Measurements from ENCODE around the gene RHOD.

The RHOD gene

GRCh38 chr11:67032830-67033551 is 23.7 kb upstream of the RHOD start:
- DNase-seq = peak; percentile 72

DNA sequence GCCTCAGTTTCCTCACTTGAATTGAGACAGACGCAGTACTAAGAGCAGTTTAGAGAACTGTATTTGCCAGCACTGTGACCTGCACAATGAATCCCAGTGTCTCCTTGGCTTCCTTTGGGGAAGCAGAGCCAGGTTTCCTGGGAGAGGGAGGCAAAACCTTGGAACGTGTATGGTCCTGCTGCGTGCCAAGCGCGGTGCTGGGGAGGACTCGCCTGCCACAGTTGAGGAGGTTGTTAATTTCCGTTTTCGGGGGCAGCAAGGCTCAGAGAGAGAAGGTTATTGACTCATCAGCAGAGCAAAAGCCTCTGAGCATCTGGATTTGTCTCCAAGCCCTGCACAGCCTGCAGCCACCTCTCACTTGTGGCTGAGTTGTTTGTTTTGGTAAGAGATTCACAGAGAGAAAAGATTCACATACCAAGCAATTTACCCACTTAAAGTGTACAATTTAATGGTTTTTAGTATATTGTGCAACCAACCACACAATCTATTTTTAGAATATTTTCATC is 22.9 kb upstream of the RHOD start:
- DNase-seq = peak; percentile 59

DNA sequence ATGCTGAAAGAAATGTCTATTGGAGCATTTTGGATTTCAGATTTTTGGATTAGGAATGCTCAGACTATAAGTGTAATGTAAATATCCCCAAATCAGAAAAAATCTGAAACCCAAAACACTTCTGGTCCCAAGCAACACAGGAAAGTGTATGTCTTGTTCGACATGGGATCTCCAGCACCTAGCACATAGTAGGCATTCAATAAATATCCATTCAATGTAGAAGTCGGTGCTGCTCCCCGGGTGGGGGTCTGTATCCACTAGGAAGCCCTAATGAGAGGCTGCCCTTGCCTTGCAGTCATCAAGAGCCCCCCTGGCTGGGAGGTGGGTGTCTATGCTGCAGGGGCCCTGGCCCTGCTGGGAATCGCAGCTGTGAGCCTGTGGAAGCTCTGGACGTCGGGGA is 22.3 kb upstream of the RHOD start:
- DNase-seq = no peak

DNA sequence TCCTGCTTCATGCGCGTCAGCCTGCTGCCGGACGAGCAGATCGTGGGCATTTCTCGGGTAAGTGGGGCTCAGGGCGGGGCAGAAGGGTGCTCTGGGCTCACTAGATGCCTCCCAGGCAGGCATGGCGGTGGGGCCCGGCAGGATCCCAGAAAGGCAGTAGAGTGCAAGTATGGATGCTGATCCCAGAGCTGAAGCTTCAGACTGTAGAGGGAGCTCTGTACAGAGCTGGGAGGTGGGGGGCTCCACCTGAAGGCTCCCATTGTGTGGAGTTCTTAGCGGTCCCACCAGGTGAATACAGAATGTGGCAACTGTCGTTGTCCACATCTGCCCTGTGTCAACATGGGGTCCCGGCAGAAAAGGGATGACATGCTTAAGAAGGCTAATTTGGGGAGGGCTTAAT is 16.5 kb upstream of the RHOD start:
- no peak for DNase-seq

- DNase-seq = no peak
These were observed 15.0 kb upstream of the RHOD start for GRCh38 chr11:67041602-67042001.

- no peak for DNase-seq
These were observed 12.9 kb upstream of the RHOD start for GRCh38 chr11:67043572-67044349.

DNA sequence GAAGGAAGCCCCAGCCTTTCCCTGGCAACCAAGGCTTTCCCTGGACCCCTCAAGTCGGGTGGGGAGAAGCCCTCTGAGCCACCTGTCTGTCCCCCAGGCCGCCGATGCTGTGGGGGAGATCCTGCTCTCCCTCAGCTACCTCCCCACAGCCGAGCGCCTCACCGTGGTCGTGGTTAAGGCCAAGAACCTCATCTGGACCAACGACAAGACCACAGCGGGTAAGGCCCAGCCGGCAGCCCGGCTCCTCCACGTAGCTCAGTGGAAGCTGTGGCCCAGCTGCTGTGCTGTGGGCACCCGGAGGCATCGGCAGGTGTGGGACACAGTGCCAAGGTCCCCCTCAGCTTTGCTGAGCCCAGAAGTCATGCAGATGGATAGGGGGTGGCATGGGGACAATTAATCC is 12.2 kb upstream of the RHOD start:
- DNase-seq = no peak

DNA sequence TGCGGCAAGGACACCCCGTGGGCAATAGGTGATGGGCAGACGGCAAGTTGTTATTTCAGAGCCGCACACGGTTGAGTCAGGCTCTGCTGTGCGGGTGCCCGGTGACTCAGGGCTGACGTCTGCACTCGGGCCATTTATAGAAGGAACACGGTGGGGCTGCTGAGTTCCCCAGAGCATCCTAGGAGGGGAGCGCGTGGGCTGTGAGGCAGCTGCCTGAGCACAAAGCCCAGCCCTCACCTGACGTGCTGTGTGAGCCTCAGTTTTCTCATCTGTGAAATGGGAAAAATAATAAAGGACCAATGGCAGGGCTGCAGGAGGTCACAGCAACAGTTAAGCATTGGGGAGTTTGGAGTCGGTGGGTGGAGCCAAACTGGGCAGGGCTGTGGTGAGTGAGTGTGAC is 11.3 kb upstream of the RHOD start:
- peak; percentile 82 for DNase-seq

DNA sequence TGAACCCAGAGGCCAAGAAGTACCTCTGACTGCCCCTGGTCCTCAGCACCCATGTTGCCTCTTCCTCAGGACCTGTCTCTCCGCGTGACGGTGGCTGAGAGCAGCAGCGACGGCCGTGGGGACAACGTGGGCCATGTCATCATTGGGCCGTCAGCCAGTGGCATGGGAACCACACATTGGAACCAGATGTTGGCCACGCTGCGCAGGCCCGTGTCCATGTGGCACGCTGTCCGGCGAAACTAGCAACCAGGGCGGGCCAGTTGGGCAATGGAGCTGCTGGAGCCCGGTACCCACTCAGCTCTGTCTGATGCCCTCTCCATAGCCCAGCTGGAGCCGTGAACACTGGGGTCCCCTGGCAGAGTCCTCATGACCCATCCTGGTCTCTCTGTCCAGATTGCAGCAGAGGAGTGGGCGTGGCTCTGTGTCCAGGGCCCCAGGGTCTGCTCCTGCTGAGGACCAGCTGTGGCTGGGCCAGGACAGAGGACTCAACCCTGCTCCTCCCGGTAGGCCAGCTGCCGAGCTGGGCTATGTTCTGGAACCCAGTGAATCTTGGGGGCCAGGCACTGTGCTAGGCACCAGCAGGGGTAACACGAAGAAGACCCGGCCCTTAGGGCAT is 8.0 kb upstream of the RHOD start:
- DNase-seq = no peak

GRCh38 chr11:67050139-67050538 is 6.5 kb upstream of the RHOD start:
- no peak for DNase-seq

GRCh38 chr11:67051180-67051893 is 5.3 kb upstream of the RHOD start:
- no peak for DNase-seq

DNA sequence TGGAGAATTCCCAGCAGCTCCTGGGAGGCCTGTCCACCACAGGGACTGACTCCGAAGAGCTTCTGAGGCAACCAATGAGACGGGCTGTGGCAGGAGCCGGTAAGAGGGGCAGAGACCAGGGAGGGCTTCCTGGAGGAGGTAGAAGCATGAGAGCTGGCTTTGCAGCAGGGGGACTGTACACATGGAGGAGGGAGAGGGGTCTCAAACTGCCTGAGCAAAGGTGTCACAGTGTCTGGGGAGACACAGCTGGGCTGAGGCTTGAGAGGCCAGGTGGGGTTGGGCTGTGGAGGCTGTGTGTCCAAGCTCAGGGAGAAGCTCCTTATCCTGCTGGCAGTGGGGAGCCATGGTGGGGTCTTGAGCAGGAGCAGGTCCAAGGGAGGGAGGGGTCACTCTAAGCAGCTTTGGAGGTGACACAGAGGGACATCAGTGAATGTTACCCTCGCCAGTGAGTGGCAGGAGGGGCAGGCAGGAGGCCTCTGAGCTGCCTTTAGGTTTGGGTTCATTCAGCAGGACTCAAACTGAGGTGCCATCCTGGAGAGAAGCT is 4.6 kb upstream of the RHOD start:
- DNase-seq = no peak

GRCh38 chr11:67052891-67053290 is 3.8 kb upstream of the RHOD start:
- no peak for DNase-seq

- peak; percentile 30 for DNase-seq
These were observed 2.7 kb upstream of the RHOD start for GRCh38 chr11:67053896-67054329.

DNA sequence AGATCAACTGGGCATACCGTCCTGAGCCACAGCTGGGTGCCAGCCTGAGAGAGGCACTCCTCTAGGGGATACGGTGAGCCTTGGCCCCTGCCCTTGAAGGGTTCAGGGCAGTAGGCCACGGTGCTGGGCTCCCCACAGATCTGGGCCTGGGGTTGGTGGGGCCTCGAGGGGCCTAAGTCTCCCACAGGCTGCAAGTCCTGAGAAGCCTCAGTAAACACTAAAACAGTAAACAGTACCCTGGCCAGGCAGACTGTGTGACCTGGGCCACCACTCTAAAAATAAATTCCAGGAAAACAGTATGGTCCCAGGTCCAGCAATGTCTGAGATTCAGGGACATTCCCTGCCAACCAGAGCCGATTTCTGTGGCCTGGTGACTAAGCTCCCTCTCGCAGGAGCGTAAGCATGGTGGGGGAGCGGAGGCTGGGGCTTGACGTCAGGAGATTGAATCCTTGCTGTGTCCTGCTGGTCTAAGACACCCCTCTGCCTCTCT is 2.3 kb upstream of the RHOD start:
- DNase-seq = peak; percentile 39

GRCh38 chr11:67054836-67055523 is 1.7 kb upstream of the RHOD start:
- peak; percentile 40 for DNase-seq

GRCh38 chr11:67055812-67056211 is 835 bp upstream of the RHOD start:
- DNase-seq = no peak

- DNase-seq = no peak
These were observed 592 bp downstream of the RHOD start for GRCh38 chr11:67057205-67057672.

GRCh38 chr11:67058506-67058905 is 1.9 kb downstream of the RHOD start:
- no peak for DNase-seq

DNA sequence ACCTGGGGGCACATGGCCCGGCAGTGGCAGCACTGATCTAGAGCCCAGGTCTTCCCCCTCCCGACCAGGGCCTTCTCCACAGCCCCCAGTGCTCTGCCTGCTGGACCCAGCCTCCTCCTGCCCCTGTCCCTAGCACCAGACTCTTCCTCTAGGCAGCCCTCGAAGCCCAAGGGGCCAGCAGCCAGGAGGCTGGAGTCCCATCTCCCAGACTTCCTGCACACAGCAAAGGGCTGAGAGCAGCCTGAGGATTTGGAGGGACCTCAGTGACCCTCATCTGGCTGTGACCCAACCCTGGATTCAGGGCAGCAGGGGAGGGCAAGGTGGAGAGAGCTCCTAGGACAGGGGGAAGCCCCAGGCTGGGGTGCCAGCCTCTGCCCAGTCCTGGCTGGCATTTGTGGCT is 3.0 kb downstream of the RHOD start:
- no peak for DNase-seq

GRCh38 chr11:67060111-67060522 is 3.5 kb downstream of the RHOD start:
- DNase-seq = peak; percentile 44
